ENCODE data around the gene ZNF782.

The ZNF782 gene

GRCh38 chr9:96852676-96853075 lies 1.6 kb downstream of the ZNF782 start:
- H3K27ac ChIP-seq (ENCODE audit: low read depth, low read length) = peak overlapping the region; percentile 73; the same call in 1 of the 2 replicates
- peaks cover 18% of the 10 kb centered on the region; the same call in 1 of the 2 replicates for H3K9me3 ChIP-seq (ENCODE audit: insufficient read depth, low read length)
- peak overlapping the region; percentile 85; the same call in 1 of the 2 replicates for H3K9ac ChIP-seq (ENCODE audit: low read length)
- H3K79me2 ChIP-seq (ENCODE audit: insufficient read depth, low read length) = peaks cover 66% of the 10 kb centered on the region
- H3K36me3 ChIP-seq (ENCODE audit: low read length) = peaks cover 24% of the 10 kb centered on the region
- no peaks in the 10 kb centered on the region for H3K9me2 ChIP-seq (replicated peaks; ENCODE audit: insufficient read depth, low read length)
- no peak overlapping the region for H2AFZ ChIP-seq (ENCODE audit: low read depth, low read length, severe bottlenecking)
- peaks cover 7% of the 10 kb centered on the region; the same call in 1 of the 2 replicates for H3F3A ChIP-seq (ENCODE audit: insufficient read depth)
- no peak overlapping the region for H3K4me3 ChIP-seq (ENCODE audit: insufficient read depth, low read length, poor library complexity, severe bottlenecking)
- TF ChIP-seq, protein P1, sequence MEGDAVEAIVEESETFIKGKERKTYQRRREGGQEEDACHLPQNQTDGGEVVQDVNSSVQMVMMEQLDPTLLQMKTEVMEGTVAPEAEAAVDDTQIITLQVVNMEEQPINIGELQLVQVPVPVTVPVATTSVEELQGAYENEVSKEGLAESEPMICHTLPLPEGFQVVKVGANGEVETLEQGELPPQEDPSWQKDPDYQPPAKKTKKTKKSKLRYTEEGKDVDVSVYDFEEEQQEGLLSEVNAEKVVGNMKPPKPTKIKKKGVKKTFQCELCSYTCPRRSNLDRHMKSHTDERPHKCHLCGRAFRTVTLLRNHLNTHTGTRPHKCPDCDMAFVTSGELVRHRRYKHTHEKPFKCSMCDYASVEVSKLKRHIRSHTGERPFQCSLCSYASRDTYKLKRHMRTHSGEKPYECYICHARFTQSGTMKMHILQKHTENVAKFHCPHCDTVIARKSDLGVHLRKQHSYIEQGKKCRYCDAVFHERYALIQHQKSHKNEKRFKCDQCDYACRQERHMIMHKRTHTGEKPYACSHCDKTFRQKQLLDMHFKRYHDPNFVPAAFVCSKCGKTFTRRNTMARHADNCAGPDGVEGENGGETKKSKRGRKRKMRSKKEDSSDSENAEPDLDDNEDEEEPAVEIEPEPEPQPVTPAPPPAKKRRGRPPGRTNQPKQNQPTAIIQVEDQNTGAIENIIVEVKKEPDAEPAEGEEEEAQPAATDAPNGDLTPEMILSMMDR (IDR thresholded peaks at IDR 0.05; ENCODE audit: insufficient read depth, low read length, poor library complexity, severe bottlenecking) = no peak
- no peak for TF ChIP-seq EZH2phosphoT487 (conservative IDR thresholded peaks at IDR 0.05; ENCODE audit: low read length)
- peak overlapping the region; percentile 74 for H3K4me2 ChIP-seq (ENCODE audit: low read depth, low read length, poor library complexity, severe bottlenecking)
- H4K20me1 ChIP-seq (ENCODE audit: low read depth, low read length) = no peaks in the 10 kb centered on the region
- no peaks in the 10 kb centered on the region for H3K27me3 ChIP-seq (ENCODE audit: low read length)

- no peaks in the 10 kb centered on the region for H3F3A ChIP-seq (ENCODE audit: insufficient read depth)
- H3K36me3 ChIP-seq (ENCODE audit: low read length) = peaks cover 79% of the 10 kb centered on the region
- no peaks in the 10 kb centered on the region for H4K20me1 ChIP-seq (ENCODE audit: low read depth, low read length)
- no peak overlapping the region for H3K4me3 ChIP-seq (ENCODE audit: insufficient read depth, low read length, poor library complexity, severe bottlenecking)
- H3K9me3 ChIP-seq (ENCODE audit: insufficient read depth, low read length) = peaks cover 73% of the 10 kb centered on the region; the same call in 1 of the 2 replicates
- no peak for TF ChIP-seq EZH2phosphoT487 (conservative IDR thresholded peaks at IDR 0.05; ENCODE audit: low read length)
- TF ChIP-seq, protein P1 (IDR thresholded peaks at IDR 0.05; ENCODE audit: insufficient read depth, low read length, poor library complexity, severe bottlenecking) = no peak
- no peak overlapping the region for H2AFZ ChIP-seq (ENCODE audit: low read depth, low read length, severe bottlenecking)
- H3K27me3 ChIP-seq (ENCODE audit: low read length) = no peaks in the 10 kb centered on the region
- no peaks in the 10 kb centered on the region for H3K9me2 ChIP-seq (replicated peaks; ENCODE audit: insufficient read depth, low read length)
- no peak overlapping the region for H3K9ac ChIP-seq (ENCODE audit: low read length)
- H3K27ac ChIP-seq (ENCODE audit: low read depth, low read length) = no peak overlapping the region
- no peak overlapping the region for H3K4me2 ChIP-seq (ENCODE audit: low read depth, low read length, poor library complexity, severe bottlenecking)
- H3K79me2 ChIP-seq (ENCODE audit: insufficient read depth, low read length) = peaks cover 61% of the 10 kb centered on the region
Measured at GRCh38 chr9:96844040-96844439, 10.3 kb downstream of the ZNF782 start.

DNA sequence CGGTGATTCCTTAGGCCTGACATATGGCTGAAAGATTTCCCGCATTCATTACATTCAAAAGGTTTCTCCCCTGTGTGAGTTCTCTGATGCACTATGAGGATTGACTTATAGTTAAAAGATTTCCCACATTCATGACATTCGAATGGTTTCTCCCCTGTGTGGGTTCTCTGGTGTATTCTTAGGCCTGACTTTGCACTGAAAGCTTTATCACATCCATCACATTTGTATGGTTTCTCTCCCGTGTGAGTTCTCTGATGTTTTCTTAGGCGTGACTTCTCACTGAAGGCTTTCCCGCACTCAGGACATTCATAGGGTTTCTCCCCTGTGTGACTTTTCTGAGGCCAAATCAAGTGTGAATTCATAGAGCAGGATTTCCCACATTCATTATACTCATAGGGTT lies 35.8 kb downstream of the ZNF782 start:
- Histone ChIP-seq H3K4me2 (ENCODE audit: low read depth, low read length, poor library complexity, severe bottlenecking) (no peak overlapping the region), H3K27ac (ENCODE audit: low read depth, low read length) (no peak overlapping the region), H3K27me3 (ENCODE audit: low read length) (no peaks in the 10 kb centered on the region), H3K9me2 (replicated peaks; ENCODE audit: insufficient read depth, low read length) (no peaks in the 10 kb centered on the region), H3K9me3 (ENCODE audit: insufficient read depth, low read length) (peaks cover 75% of the 10 kb centered on the region), H3F3A (ENCODE audit: insufficient read depth) (no peaks in the 10 kb centered on the region), H3K79me2 (ENCODE audit: insufficient read depth, low read length) (no peaks in the 10 kb centered on the region), H3K4me3 (ENCODE audit: insufficient read depth, low read length, poor library complexity, severe bottlenecking) (no peak overlapping the region), H2AFZ (ENCODE audit: low read depth, low read length, severe bottlenecking) (no peak overlapping the region), H3K9ac (ENCODE audit: low read length) (no peak overlapping the region), H4K20me1 (ENCODE audit: low read depth, low read length) (no peaks in the 10 kb centered on the region), H3K36me3 (ENCODE audit: low read length) (peaks cover 76% of the 10 kb centered on the region)
- TF ChIP-seq, protein P1 (IDR thresholded peaks at IDR 0.05; ENCODE audit: insufficient read depth, low read length, poor library complexity, severe bottlenecking) = no peak
- no peak for TF ChIP-seq EZH2phosphoT487 (conservative IDR thresholded peaks at IDR 0.05; ENCODE audit: low read length)

All from SU-DHL-6 (cell line).